Lung (tissue), 12 donors: ENCODE results near the gene MDM4. TPM values are rescaled to one million over a fixed set of nuclear protein-coding genes. Genes with fewer than 3 reads are reported as not detected.
A peak's percentile ranks its signal among the peaks of the same experiment; 100 is the strongest.

Experiments
- ATAC-seq: fragments of 200-7000 bp; cut with Tn5 transposase; one replicate; pipeline ENCODE4 v1.9.1; 2020; ENCODE audit warnings: moderate number of reproducible peaks; ENCODE audit not compliant: insufficient read depth, low FRiP score
- DNase-seq, 3 donors: peaks; one replicate each; pipeline ENCODE4 v3.0.0-alpha.2; 2013 to 2017
- H3K27ac ChIP-seq, 2 donors: one replicate each; pipeline ENCODE4 v1.5.1; 2013; ENCODE audit warnings: mild to moderate bottlenecking in 2 of 2, moderate library complexity in 2 of 2, control low read depth in 1 of 2, inconsistent platforms in 1 of 2, low read depth in 1 of 2, low read length in 1 of 2
- H3K27me3 ChIP-seq, 3 donors: one replicate each; pipeline ENCODE4 v1.5.1; 2013; ENCODE audit warnings: low read length in 2 of 3; ENCODE audit not compliant: control insufficient read depth in 3 of 3, insufficient read depth in 3 of 3
- H3K36me3 ChIP-seq, 4 donors: one replicate each; pipeline ENCODE4 v1.5.1; 2013; ENCODE audit warnings: low read length in 4 of 4, mild to moderate bottlenecking in 1 of 4, moderate library complexity in 1 of 4; ENCODE audit not compliant: control insufficient read depth in 4 of 4, insufficient read depth in 4 of 4
- H3K4me1 ChIP-seq, 5 donors: one replicate each; pipeline ENCODE4 v1.5.1; 2013; ENCODE audit warnings: low read length in 5 of 5, mild to moderate bottlenecking in 2 of 5, moderate library complexity in 1 of 5; ENCODE audit not compliant: control insufficient read depth in 5 of 5, insufficient read depth in 5 of 5
- H3K4me3 ChIP-seq: one replicate; pipeline ENCODE4 v1.5.1; 2013; ENCODE audit warnings: mild to moderate bottlenecking, control low read depth, moderate library complexity
- H3K9ac ChIP-seq, 2 donors: one replicate each; pipeline ENCODE4 v1.5.1; 2013; ENCODE audit warnings: low read length in 2 of 2, control low read depth in 1 of 2; ENCODE audit not compliant: insufficient read depth in 1 of 2
- H3K9me3 ChIP-seq, 4 donors: one replicate each; pipeline ENCODE4 v1.5.1; 2013; ENCODE audit warnings: low read length in 3 of 4, mild to moderate bottlenecking in 1 of 4, moderate library complexity in 1 of 4; ENCODE audit not compliant: control insufficient read depth in 4 of 4, insufficient read depth in 3 of 4
- WGBS, 2 donors: extraction: QIAGEN DNeasy Blood & Tissue Kit; methylation state at CpG; one replicate each; pipeline ENCODE4 v1.1.7; 2013; 5-methylcytosine and 5-hydroxymethylcytosine counted together
- polyA plus RNA-seq, 2 donors: library from polyadenylated mRNA; stranded (reverse); fragments of 200-250 nt; gene quantifications; one replicate each; pipeline ENCODE4 v1.2.1, GENCODE V29; 2013
- total RNA-seq, 2 donors: library from RNA; depleted of rRNA in 1 of 2; stranded (reverse); fragments of >200 nt in 1 of 2; gene quantifications; one replicate each; pipeline ENCODE4 v1.2.1, GENCODE V29; 2014 to 2021
- TF ChIP-seq, protein P1 (sequence below): IDR thresholded peaks from 2 replicates; pipeline ENCODE4 v1.5.1; 2012; ENCODE audit warnings: mild to moderate bottlenecking; ENCODE audit errors: control extremely low read depth, extremely low read depth
- donor health status: control.
- donor health status: control.
- donor health status: Bipolar disorder and iron deficiency.
- donor health status: healthy.
- donor health status: DM: yes; HTN: yes; CAD: no.

MDM4 gene
- total and polyA plus RNA-seq, 4 donors: 5.6 to 138 (median 38.9) TPM

DNA sequence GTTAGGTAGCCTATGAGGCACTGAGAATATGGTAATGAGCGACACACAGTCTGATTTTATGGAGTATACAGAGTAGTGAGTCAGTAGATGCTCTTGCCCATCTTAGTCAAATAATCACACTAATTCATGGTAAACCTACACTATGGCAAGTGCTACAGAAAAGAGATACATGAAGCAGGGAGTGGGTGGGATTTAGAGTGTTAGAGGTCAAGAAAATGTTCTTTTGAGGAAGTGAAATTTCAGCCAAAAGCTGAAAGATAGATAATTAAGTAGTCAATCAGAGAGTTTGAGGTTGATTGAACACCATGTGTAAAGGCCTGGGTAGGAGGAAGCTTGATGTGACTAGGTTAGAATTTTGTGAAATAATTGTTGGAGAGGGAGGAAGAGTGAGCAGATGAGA, 14.7 kb downstream of the MDM4 start:
- Histone ChIP-seq H3K4me3 (no peak overlapping the region), H3K4me1 (no peaks in the 10 kb centered on the region), H3K36me3 (peaks cover 31 to 41% (median 33%) of the 10 kb centered on the region in 4 donors), H3K9me3 (no peaks in the 10 kb centered on the region), H3K27me3 (no peaks in the 10 kb centered on the region), H3K27ac (no peak overlapping the region), H3K9ac (no peak overlapping the region)
- ATAC-seq: no peak
- DNase-seq: no peak
- WGBS, 2 donors: 100% methylated on average over 1 of the region's 1 CpG
- TF ChIP-seq, protein P1, sequence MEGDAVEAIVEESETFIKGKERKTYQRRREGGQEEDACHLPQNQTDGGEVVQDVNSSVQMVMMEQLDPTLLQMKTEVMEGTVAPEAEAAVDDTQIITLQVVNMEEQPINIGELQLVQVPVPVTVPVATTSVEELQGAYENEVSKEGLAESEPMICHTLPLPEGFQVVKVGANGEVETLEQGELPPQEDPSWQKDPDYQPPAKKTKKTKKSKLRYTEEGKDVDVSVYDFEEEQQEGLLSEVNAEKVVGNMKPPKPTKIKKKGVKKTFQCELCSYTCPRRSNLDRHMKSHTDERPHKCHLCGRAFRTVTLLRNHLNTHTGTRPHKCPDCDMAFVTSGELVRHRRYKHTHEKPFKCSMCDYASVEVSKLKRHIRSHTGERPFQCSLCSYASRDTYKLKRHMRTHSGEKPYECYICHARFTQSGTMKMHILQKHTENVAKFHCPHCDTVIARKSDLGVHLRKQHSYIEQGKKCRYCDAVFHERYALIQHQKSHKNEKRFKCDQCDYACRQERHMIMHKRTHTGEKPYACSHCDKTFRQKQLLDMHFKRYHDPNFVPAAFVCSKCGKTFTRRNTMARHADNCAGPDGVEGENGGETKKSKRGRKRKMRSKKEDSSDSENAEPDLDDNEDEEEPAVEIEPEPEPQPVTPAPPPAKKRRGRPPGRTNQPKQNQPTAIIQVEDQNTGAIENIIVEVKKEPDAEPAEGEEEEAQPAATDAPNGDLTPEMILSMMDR: no peak

DNA sequence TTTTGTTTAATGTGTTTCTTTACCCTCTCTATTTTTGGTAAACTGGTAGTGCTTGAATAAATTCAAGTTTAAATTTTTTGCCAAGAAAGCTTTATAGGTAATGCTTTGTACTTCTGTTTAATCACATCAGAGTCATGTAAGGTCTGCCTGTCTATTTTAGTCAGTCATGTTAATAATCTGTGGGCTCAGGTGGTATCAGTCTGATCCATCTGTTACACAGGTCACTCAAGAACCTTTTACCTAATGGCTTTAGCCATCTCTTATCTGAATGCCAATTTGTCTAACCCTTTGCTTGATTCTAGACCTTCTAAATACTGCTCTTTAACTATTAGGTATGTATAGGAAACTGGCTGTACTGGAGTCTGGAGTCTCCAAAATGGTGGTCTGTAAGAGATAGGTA, 16.6 kb downstream of the MDM4 start:
- H3K36me3 ChIP-seq: peaks cover 28 to 40% (median 31%) of the 10 kb centered on the region in 4 donors

DNA sequence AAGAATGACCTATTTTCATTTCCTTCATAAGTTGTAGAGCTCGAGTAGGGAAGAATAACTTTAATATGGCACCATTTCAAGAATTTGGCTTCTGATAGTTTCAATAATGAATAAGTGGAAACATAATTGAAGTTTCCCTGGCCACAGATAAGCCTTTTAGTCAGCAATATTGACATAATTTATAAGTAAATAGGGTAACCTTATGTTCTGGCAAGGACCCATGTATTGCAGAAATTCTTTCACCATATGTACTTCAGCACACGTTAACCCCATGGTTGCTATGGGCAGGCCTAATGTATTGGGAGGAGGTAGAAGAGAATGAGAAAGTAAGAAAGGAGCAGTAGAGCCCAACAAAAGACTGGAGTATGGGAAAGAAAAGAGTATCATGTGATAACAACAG, 25.4 kb downstream of the MDM4 start:
- Histone ChIP-seq H3K36me3 (peaks cover 26 to 61% (median 48%) of the 10 kb centered on the region in 4 donors), H3K9ac (no peak overlapping the region), H3K27ac (no peak overlapping the region), H3K4me3 (no peak overlapping the region), H3K4me1 (no peaks in the 10 kb centered on the region), H3K27me3 (no peaks in the 10 kb centered on the region), H3K9me3 (no peaks in the 10 kb centered on the region)
- ATAC-seq (no peak), DNase-seq (peak in 2 of 3 donors; percentile 26 to 54)
- TF ChIP-seq, protein P1: no peak
- WGBS, 2 donors: 49 to 79% methylated on average over 2 of the region's 2 CpGs

More for the DNA sequence above, 16.6 kb downstream of the MDM4 start:
- no peaks in the 10 kb centered on the region for H3K4me1 ChIP-seq
- H3K4me3 ChIP-seq: no peak overlapping the region
- H3K9ac ChIP-seq: no peak overlapping the region
- TF ChIP-seq, protein P1: no peak
- H3K9me3 ChIP-seq: no peaks in the 10 kb centered on the region
- no peaks in the 10 kb centered on the region for H3K27me3 ChIP-seq
- no peak for DNase-seq
- ATAC-seq: no peak
- no peak overlapping the region for H3K27ac ChIP-seq

DNA sequence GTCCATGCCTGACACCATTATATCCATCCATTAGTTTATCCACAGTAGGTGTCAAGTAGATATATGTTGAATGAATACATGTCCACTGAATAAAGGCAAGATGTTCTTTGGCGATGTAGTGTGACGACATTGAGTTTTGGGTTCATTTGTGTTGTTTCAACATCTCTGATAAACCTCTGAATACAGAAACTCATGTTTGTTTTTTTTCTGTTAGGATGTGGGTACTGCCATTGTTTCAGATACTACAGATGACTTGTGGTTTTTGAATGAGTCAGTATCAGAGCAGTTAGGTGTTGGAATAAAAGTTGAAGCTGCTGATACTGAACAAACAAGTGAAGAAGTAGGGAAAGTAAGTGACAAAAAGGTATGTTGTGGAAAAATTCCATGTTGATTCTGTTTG, 28.1 kb downstream of the MDM4 start:
- TF ChIP-seq, protein P1: no peak
- 42 to 62% methylated on average over 2 of the region's 2 CpGs for WGBS, 2 donors
- ATAC-seq: no peak

More for the DNA sequence above, 28.1 kb downstream of the MDM4 start:
- no peaks in the 10 kb centered on the region for H3K27me3 ChIP-seq
- no peak overlapping the region for H3K9ac ChIP-seq
- no peaks in the 10 kb centered on the region for H3K9me3 ChIP-seq
- peaks cover 0 to under 1% (median 0%) of the 10 kb centered on the region in 5 donors for H3K4me1 ChIP-seq
- DNase-seq: no peak
- H3K36me3 ChIP-seq: peaks cover 26 to 64% (median 53%) of the 10 kb centered on the region in 4 donors
- no peak overlapping the region for H3K27ac ChIP-seq
- no peak overlapping the region for H3K4me3 ChIP-seq
